ENCODE results near the gene CCDC112.
"Not testable (repeated sequence)": the region's sequence is repeated elsewhere in the genome, so short reads cannot be mapped to it uniquely, and the experiment has no call there.

CCDC112 gene

DNA sequence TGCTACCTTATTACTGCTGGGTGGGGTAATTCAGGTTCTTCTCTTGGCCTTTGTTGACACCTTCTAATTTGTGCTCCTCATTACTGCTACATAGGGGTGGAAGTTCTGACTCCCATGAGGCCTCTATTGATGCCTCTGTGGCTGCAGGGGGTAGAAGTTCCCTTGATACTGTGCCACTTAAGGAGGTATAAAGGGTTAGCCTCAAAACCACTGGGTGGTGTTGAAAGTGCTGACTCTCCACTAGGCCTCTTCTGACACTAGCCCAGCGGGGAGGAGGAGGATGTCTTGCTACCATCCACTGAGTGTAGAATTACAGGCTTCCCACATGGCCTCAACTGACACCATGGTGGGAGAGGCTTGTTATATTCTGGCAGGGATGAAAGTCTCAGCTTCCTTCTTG is 36.7 kb upstream of the CCDC112 start:
- Histone ChIP-seq H3K9me3 (ENCODE audit: insufficient read depth, low read length, severe bottlenecking) (no peaks in the 10 kb centered on the region), H3K79me2 (ENCODE audit: insufficient read depth, low read length) (no peaks in the 10 kb centered on the region), H3K36me3 (ENCODE audit: insufficient read depth, low read length) (no peaks in the 10 kb centered on the region), H3K4me1 (ENCODE audit: insufficient read depth, low read length) (no peaks in the 10 kb centered on the region), H3K27ac (ENCODE audit: low read length) (no peak overlapping the region), H3K9ac (ENCODE audit: low read depth, low read length) (no peak overlapping the region), H2AFZ (ENCODE audit: low read depth, low read length) (no peak overlapping the region), H3K4me3 (ENCODE audit: low read depth in 1 of 2, low read length in 2 of 2) (no peak overlapping the region), H3K4me2 (ENCODE audit: insufficient read depth, low read length) (no peak overlapping the region), H4K20me1 (ENCODE audit: insufficient read depth, low read length) (no peaks in the 10 kb centered on the region), H3K27me3 (ENCODE audit: insufficient read depth, low read length, poor library complexity) (no peaks in the 10 kb centered on the region)
- no peak for TF ChIP-seq EZH2 (IDR thresholded peaks at IDR 0.05; ENCODE audit: borderline replicate concordance, low read depth, low read length, severe bottlenecking)
- TF ChIP-seq, protein P1, sequence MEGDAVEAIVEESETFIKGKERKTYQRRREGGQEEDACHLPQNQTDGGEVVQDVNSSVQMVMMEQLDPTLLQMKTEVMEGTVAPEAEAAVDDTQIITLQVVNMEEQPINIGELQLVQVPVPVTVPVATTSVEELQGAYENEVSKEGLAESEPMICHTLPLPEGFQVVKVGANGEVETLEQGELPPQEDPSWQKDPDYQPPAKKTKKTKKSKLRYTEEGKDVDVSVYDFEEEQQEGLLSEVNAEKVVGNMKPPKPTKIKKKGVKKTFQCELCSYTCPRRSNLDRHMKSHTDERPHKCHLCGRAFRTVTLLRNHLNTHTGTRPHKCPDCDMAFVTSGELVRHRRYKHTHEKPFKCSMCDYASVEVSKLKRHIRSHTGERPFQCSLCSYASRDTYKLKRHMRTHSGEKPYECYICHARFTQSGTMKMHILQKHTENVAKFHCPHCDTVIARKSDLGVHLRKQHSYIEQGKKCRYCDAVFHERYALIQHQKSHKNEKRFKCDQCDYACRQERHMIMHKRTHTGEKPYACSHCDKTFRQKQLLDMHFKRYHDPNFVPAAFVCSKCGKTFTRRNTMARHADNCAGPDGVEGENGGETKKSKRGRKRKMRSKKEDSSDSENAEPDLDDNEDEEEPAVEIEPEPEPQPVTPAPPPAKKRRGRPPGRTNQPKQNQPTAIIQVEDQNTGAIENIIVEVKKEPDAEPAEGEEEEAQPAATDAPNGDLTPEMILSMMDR (IDR thresholded peaks at IDR 0.05; ENCODE audit: borderline replicate concordance, extremely low read depth, low read length, poor library complexity, severe bottlenecking) = no peak
- peak; percentile 9 for DNase-seq
- peak; percentile 67 for ATAC-seq (ENCODE audit: insufficient read depth, low read depth)

DNA sequence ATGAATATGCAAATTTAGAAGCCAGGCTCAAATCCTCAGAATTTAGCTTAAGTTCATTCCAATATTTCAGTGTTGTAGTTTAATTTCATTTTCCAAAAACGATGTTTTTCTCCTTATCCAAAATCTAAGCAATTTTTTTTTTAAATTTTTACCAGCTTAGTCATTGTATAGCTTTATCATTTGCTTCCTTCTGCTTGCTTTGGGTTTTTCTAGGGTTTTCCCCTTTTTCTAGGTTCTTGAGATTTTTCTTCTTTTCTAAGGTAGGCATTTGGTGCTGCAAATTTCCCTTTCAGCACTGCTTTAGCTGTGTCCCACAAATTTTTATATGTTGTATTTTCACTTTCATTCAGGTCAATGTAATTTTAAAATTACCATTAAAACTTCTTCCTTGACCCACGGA is 34.4 kb upstream of the CCDC112 start:
- H4K20me1 ChIP-seq (ENCODE audit: insufficient read depth, low read length) = no peaks in the 10 kb centered on the region
- no peak overlapping the region for H3K4me2 ChIP-seq (ENCODE audit: insufficient read depth, low read length)
- H2AFZ ChIP-seq (ENCODE audit: low read depth, low read length) = no peak overlapping the region
- no peaks in the 10 kb centered on the region for H3K27me3 ChIP-seq (ENCODE audit: insufficient read depth, low read length, poor library complexity)
- H3K9me3 ChIP-seq (ENCODE audit: insufficient read depth, low read length, severe bottlenecking) = no peaks in the 10 kb centered on the region
- no peak for TF ChIP-seq EZH2 (IDR thresholded peaks at IDR 0.05; ENCODE audit: borderline replicate concordance, low read depth, low read length, severe bottlenecking)
- TF ChIP-seq, protein P1 (IDR thresholded peaks at IDR 0.05; ENCODE audit: borderline replicate concordance, extremely low read depth, low read length, poor library complexity, severe bottlenecking) = no peak
- ATAC-seq (ENCODE audit: insufficient read depth, low read depth) = no peak
- H3K36me3 ChIP-seq (ENCODE audit: insufficient read depth, low read length) = no peaks in the 10 kb centered on the region
- H3K79me2 ChIP-seq (ENCODE audit: insufficient read depth, low read length) = no peaks in the 10 kb centered on the region
- no peak for DNase-seq
- H3K4me3 ChIP-seq (ENCODE audit: low read depth in 1 of 2, low read length in 2 of 2) = no peak overlapping the region
- H3K4me1 ChIP-seq (ENCODE audit: insufficient read depth, low read length) = no peaks in the 10 kb centered on the region
- H3K27ac ChIP-seq (ENCODE audit: low read length) = no peak overlapping the region
- no peak overlapping the region for H3K9ac ChIP-seq (ENCODE audit: low read depth, low read length)

DNA sequence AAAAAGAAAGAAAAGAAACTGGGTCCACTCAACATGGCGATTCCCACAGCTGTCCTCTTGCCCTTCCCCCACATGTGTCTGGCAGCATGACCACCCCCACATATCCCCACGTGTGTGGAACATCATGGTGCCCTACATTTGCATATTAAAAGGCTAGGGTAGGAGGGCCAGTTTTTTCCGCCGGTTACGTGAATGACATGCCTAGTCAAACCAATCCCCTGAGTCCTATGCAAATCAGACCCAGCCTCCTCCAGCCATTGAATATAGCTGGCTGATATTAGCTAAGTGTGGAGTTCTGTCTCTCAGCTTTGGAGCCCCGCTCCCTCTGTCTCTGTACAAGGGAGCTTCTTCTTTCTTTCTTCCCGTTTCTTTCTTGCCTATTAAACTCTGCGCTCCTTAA is 33.0 kb upstream of the CCDC112 start:
- TF ChIP-seq, protein P1 (IDR thresholded peaks at IDR 0.05; ENCODE audit: borderline replicate concordance, extremely low read depth, low read length, poor library complexity, severe bottlenecking) = no peak
- TF ChIP-seq EZH2 (IDR thresholded peaks at IDR 0.05; ENCODE audit: borderline replicate concordance, low read depth, low read length, severe bottlenecking) = no peak
- no peak overlapping the region for H2AFZ ChIP-seq (ENCODE audit: low read depth, low read length)
- H3K9me3 ChIP-seq (ENCODE audit: insufficient read depth, low read length, severe bottlenecking) = no peaks in the 10 kb centered on the region
- H3K36me3 ChIP-seq (ENCODE audit: insufficient read depth, low read length) = no peaks in the 10 kb centered on the region
- DNase-seq (no peak), ATAC-seq (ENCODE audit: insufficient read depth, low read depth) (no peak)
- H3K4me2 ChIP-seq (ENCODE audit: insufficient read depth, low read length) = no peak overlapping the region
- no peaks in the 10 kb centered on the region for H3K4me1 ChIP-seq (ENCODE audit: insufficient read depth, low read length)
- no peak overlapping the region for H3K9ac ChIP-seq (ENCODE audit: low read depth, low read length)
- no peaks in the 10 kb centered on the region for H4K20me1 ChIP-seq (ENCODE audit: insufficient read depth, low read length)
- H3K79me2 ChIP-seq (ENCODE audit: insufficient read depth, low read length) = no peaks in the 10 kb centered on the region
- no peak overlapping the region for H3K4me3 ChIP-seq (ENCODE audit: low read depth in 1 of 2, low read length in 2 of 2)
- H3K27ac ChIP-seq (ENCODE audit: low read length) = no peak overlapping the region
- H3K27me3 ChIP-seq (ENCODE audit: insufficient read depth, low read length, poor library complexity) = peaks cover 7% of the 10 kb centered on the region

DNA sequence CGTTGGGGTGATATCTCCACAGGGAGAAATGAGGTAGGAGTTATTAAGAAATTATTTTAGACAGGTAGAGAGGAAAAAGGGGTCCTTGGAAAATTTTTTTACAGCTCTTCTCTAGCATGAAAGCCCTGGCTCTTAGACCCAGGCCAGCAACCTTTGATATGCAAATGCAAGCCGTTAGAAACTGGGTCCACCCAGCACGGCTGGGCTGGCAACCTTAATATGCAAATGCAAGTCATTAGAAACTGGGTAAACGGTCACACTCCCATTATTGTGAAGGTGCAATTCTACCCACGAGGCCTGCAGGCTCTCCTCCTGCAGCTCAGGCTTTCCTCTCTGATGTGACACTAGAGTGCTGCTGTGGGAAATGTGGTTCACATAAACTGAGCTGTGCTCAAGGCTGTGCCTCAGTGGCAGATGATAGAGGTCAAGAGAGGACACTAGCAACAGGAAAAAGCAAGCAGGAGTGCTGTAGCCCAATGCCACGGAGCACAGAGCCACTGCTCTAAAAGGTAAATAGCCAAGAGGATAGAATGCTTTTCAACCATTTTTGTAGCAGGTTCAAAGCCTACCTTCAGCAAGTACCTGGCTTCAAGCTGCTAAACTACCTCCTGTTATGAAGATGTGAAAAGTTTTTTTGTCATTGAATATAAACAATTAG is 32.3 kb upstream of the CCDC112 start:
- DNase-seq; H3K4me2 ChIP-seq (ENCODE audit: insufficient read depth, low read length); H3K27me3 ChIP-seq (ENCODE audit: insufficient read depth, low read length, poor library complexity); H3K36me3 ChIP-seq (ENCODE audit: insufficient read depth, low read length); ATAC-seq (ENCODE audit: insufficient read depth, low read depth); H4K20me1 ChIP-seq (ENCODE audit: insufficient read depth, low read length); H3K9ac ChIP-seq (ENCODE audit: low read depth, low read length); H3K4me3 ChIP-seq (ENCODE audit: low read depth in 1 of 2, low read length in 2 of 2); H2AFZ ChIP-seq (ENCODE audit: low read depth, low read length); H3K79me2 ChIP-seq (ENCODE audit: insufficient read depth, low read length); H3K9me3 ChIP-seq (ENCODE audit: insufficient read depth, low read length, severe bottlenecking); H3K27ac ChIP-seq (ENCODE audit: low read length); H3K4me1 ChIP-seq (ENCODE audit: insufficient read depth, low read length): not testable (repeated sequence)

Measured in DND-41 (cell line).